ENCODE results near the gene CYP2B6.

GRCh38 chr19:40989453-40989852 lies 1.6 kb upstream of the CYP2B6 start:
- TF ChIP-seq CTCF (IDR thresholded peaks at IDR 0.05; ENCODE audit: low read length) (no peak), EZH2phosphoT487 (IDR thresholded peaks at IDR 0.05; ENCODE audit: low read length) (no peak)

Data from MM.1S (cell line).